Measurements from ENCODE around the gene ABHD3. TPM values are rescaled to one million over a fixed set of nuclear protein-coding genes. Genes with fewer than 3 reads are reported as not detected.
A peak's percentile ranks its signal among the peaks of the same experiment; 100 is the strongest.
"Not testable (repeated sequence)": the region's sequence is repeated elsewhere in the genome, so short reads cannot be mapped to it uniquely, and the experiment has no call there.

The ABHD3 gene
- total and polyA plus RNA-seq, 4 experiments from 2014 or later: 35.0 to 65.6 (median 53.5) TPM

GRCh38 chr18:21693322-21693721, 11.3 kb downstream of the ABHD3 start:
- no peaks in the 10 kb centered on the region for H3K27me3 Mint-ChIP-seq
- peaks cover 63 to 64% of the 10 kb centered on the region in 2 donors for H3K36me3 Mint-ChIP-seq

DNA sequence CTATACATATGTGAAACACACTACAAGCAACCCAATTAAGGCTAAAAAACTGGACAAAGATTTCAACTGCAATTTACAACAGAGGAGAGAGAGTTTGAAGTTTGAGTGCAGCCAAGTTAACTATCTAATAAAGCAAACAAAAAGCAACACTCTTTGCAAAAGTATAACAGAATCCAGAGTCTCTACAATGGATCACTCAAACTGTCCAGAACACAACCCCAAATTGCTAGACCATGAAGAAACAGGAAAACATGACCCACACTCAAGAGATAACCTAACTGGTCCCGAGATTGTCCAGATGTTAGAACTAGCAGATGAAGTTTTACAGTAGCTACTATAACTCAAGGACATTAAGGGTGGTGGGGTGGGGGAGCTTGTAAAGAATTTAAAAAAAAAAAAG, 14.8 kb downstream of the ABHD3 start:
- H3K27ac Mint-ChIP-seq: peak overlapping the region in 2 of 7 donors; percentile 8 to 48
- POLR2A ChIA-PET (ENCODE audit: partially characterized antibody): no interaction called here
- intact Hi-C loops (cut with micrococcal nuclease): no loop called here

More at GRCh38 chr18:21693322-21693721, 11.3 kb downstream of the ABHD3 start:
- ChIA-PET CTCF (ENCODE audit: partially characterized antibody) (interaction anchor here (1.4 to 1.7 kb wide), 4 partner anchors 11 to 93 kb away, joined by 3 to 5 read pairs (median 3); partner anchors contain the start of genes ABHD3, ESCO1 and SNRPD1), POLR2A (ENCODE audit: partially characterized antibody) (interaction anchor here (1.1 to 1.3 kb wide), 2 partner anchors 10 to 11 kb away, joined by 4 to 7 read pairs; partner anchors contain the start of gene ABHD3)
- Histone ChIP-seq H3K27me3 (ENCODE audit: insufficient read depth, low read length) (no peaks in the 10 kb centered on the region), H3K4me1 (ENCODE audit: insufficient read depth, low read length) (no peaks in the 10 kb centered on the region), H3K9me3 (ENCODE audit: control insufficient read depth in 1 of 2, low read length in 2 of 2) (no peaks in the 10 kb centered on the region), H3K36me3 (ENCODE audit: insufficient read depth, low read length) (peaks cover 8% of the 10 kb centered on the region), H3K4me3 (ENCODE audit: low read length in 2 of 2) (no peak overlapping the region), H3K27ac (ENCODE audit: low read depth, low read length) (no peak overlapping the region)
- Mint-ChIP-seq H3K4me3 (no peak overlapping the region), H3K27ac (no peak overlapping the region), H3K4me1 (peaks cover 9 to 22% (median 10%) of the 10 kb centered on the region in 4 donors), H3K9me3 (peaks cover 0 to 20% (median 8%) of the 10 kb centered on the region in 8 donors)
- DNase-seq: no peak
- intact Hi-C loops (cut with micrococcal nuclease): no loop called here

GRCh38 chr18:21686282-21687105, 18.1 kb downstream of the ABHD3 start:
- Mint-ChIP-seq H3K36me3 (peaks cover 28 to 35% of the 10 kb centered on the region in 2 donors), H3K9me3 (peaks cover 0 to 20% (median 8%) of the 10 kb centered on the region in 8 donors), H3K27me3 (no peaks in the 10 kb centered on the region), H3K27ac (peak overlapping the region; percentile 30 to 82 (median 56)), H3K4me1 (peaks cover 9 to 26% (median 19%) of the 10 kb centered on the region in 4 donors), H3K4me3 (no peak overlapping the region)
- no peaks in the 10 kb centered on the region for H3K27me3 ChIP-seq (ENCODE audit: insufficient read depth, low read length)
- no peak for DNase-seq
- H3K9me3 ChIP-seq (ENCODE audit: control insufficient read depth in 1 of 2, low read length in 2 of 2): no peaks in the 10 kb centered on the region
- H3K27ac ChIP-seq (ENCODE audit: low read depth, low read length): no peak overlapping the region
- ChIA-PET CTCF (ENCODE audit: partially characterized antibody) (interaction anchor here (3.1 kb wide), 1 partner anchor 86 kb away, joined by 11 read pairs; the partner anchor contains the start of gene ESCO1), POLR2A (ENCODE audit: partially characterized antibody) (interaction anchor here (1.8 to 2.2 kb wide), 2 partner anchors 18 to 54 kb away, joined by 8 to 12 read pairs; partner anchors contain the start of genes ABHD3 and MIB1)
- H3K4me3 ChIP-seq (ENCODE audit: low read length in 2 of 2): no peak overlapping the region
- peaks cover 37% of the 10 kb centered on the region for H3K4me1 ChIP-seq (ENCODE audit: insufficient read depth, low read length)
- no peaks in the 10 kb centered on the region for H3K36me3 ChIP-seq (ENCODE audit: insufficient read depth, low read length)
- intact Hi-C loops (cut with micrococcal nuclease): no loop called here

More for the DNA sequence above, 14.8 kb downstream of the ABHD3 start:
- no peaks in the 10 kb centered on the region for H3K27me3 ChIP-seq (ENCODE audit: insufficient read depth, low read length)
- peaks cover 12 to 27% (median 16%) of the 10 kb centered on the region in 4 donors for H3K4me1 Mint-ChIP-seq
- no peak overlapping the region for H3K4me3 ChIP-seq (ENCODE audit: low read length in 2 of 2)
- H3K36me3 ChIP-seq (ENCODE audit: insufficient read depth, low read length): peaks cover 8% of the 10 kb centered on the region
- CTCF ChIA-PET (ENCODE audit: partially characterized antibody): interaction anchor here (1.2 kb wide), 1 partner anchor 78 kb away, joined by 3 read pairs; the partner anchor contains the start of gene SNRPD1
- H3K9me3 Mint-ChIP-seq: peaks cover 0 to 20% (median 8%) of the 10 kb centered on the region in 8 donors
- no peaks in the 10 kb centered on the region for H3K9me3 ChIP-seq (ENCODE audit: control insufficient read depth in 1 of 2, low read length in 2 of 2)
- no peak overlapping the region for H3K4me3 Mint-ChIP-seq
- H3K27ac ChIP-seq (ENCODE audit: low read depth, low read length): no peak overlapping the region
- peaks cover 47 to 61% of the 10 kb centered on the region in 2 donors for H3K36me3 Mint-ChIP-seq
- no peak for DNase-seq
- H3K27me3 Mint-ChIP-seq: no peaks in the 10 kb centered on the region
- H3K4me1 ChIP-seq (ENCODE audit: insufficient read depth, low read length): peaks cover 18% of the 10 kb centered on the region

GRCh38 chr18:21685556-21685981, 19.0 kb downstream of the ABHD3 start:
- peaks cover 37% of the 10 kb centered on the region for H3K4me1 ChIP-seq (ENCODE audit: insufficient read depth, low read length)
- H3K4me3 ChIP-seq (ENCODE audit: low read length in 2 of 2); H3K27me3 ChIP-seq (ENCODE audit: insufficient read depth, low read length); H3K27ac ChIP-seq (ENCODE audit: low read depth, low read length); H3K27me3 Mint-ChIP-seq; H3K9me3 ChIP-seq (ENCODE audit: control insufficient read depth in 1 of 2, low read length in 2 of 2); H3K36me3 ChIP-seq (ENCODE audit: insufficient read depth, low read length); DNase-seq; intact Hi-C loops (cut with micrococcal nuclease): not testable (repeated sequence)
- H3K36me3 Mint-ChIP-seq: peaks cover 21 to 27% of the 10 kb centered on the region in 2 donors
- ChIA-PET POLR2A (ENCODE audit: partially characterized antibody) (interaction anchor here (1.8 to 2.2 kb wide), 2 partner anchors 19 to 55 kb away, joined by 8 to 12 read pairs; partner anchors contain the start of genes ABHD3 and MIB1), CTCF (ENCODE audit: partially characterized antibody) (interaction anchor here (1.3 to 3.1 kb wide), 3 partner anchors 18 to 85 kb away, joined by 3 to 11 read pairs (median 4); partner anchors contain the start of gene ESCO1)
- peaks cover 9 to 25% (median 19%) of the 10 kb centered on the region in 4 donors for H3K4me1 Mint-ChIP-seq
- H3K27ac Mint-ChIP-seq: peak overlapping the region; percentile 30 to 87 (median 73)
- peak overlapping the region in 1 of 8 donors; percentile 47 for H3K4me3 Mint-ChIP-seq
- H3K9me3 Mint-ChIP-seq: peaks cover 0 to 17% (median 6%) of the 10 kb centered on the region in 8 donors

- no peak overlapping the region for H3K27ac ChIP-seq (ENCODE audit: low read depth, low read length)
- CTCF ChIA-PET (ENCODE audit: partially characterized antibody): interaction anchor here (1.3 to 3.1 kb wide), 3 partner anchors 18 to 84 kb away, joined by 3 to 11 read pairs (median 4); partner anchors contain the start of gene ESCO1
- no peaks in the 10 kb centered on the region for H3K27me3 ChIP-seq (ENCODE audit: insufficient read depth, low read length)
- no peaks in the 10 kb centered on the region for H3K9me3 ChIP-seq (ENCODE audit: control insufficient read depth in 1 of 2, low read length in 2 of 2)
- Mint-ChIP-seq H3K9me3 (peaks cover 0 to 9% (median 3%) of the 10 kb centered on the region in 8 donors), H3K4me3 (peak overlapping the region in 3 of 8 donors; percentile 5 to 56 (median 37)), H3K4me1 (peaks cover 9 to 25% (median 19%) of the 10 kb centered on the region in 4 donors), H3K27ac (peak overlapping the region; percentile 30 to 91 (median 78)), H3K27me3 (no peaks in the 10 kb centered on the region), H3K36me3 (peaks cover 14 to 23% of the 10 kb centered on the region in 2 donors)
- no peak overlapping the region for H3K4me3 ChIP-seq (ENCODE audit: low read length in 2 of 2)
- POLR2A ChIA-PET (ENCODE audit: partially characterized antibody): interaction anchor here (2.2 to 2.4 kb wide), 2 partner anchors 20 to 56 kb away, joined by 9 to 12 read pairs; partner anchors contain the start of genes ABHD3 and MIB1
- no peaks in the 10 kb centered on the region for H3K36me3 ChIP-seq (ENCODE audit: insufficient read depth, low read length)
- intact Hi-C loops (cut with micrococcal nuclease): loop anchor here (1.0 kb wide), 1 partner anchor 20 kb away; the partner anchor contains the start of gene ABHD3
- peaks cover 37% of the 10 kb centered on the region for H3K4me1 ChIP-seq (ENCODE audit: insufficient read depth, low read length)
- no peak for DNase-seq
Observed at GRCh38 chr18:21684731-21685130, 19.8 kb downstream of the ABHD3 start.

GRCh38 chr18:21682371-21683051, 22.1 kb downstream of the ABHD3 start:
- intact Hi-C loops (cut with micrococcal nuclease): loop anchor here (2.0 kb wide), 1 partner anchor 58 kb away; the partner anchor contains the start of gene MIB1
- Histone ChIP-seq H3K36me3 (ENCODE audit: insufficient read depth, low read length) (no peaks in the 10 kb centered on the region), H3K27ac (ENCODE audit: low read depth, low read length) (peak overlapping the region; percentile 63), H3K4me3 (ENCODE audit: low read length in 2 of 2) (peak overlapping the region; percentile 61 to 66), H3K4me1 (ENCODE audit: insufficient read depth, low read length) (peaks cover 37% of the 10 kb centered on the region), H3K27me3 (ENCODE audit: insufficient read depth, low read length) (no peaks in the 10 kb centered on the region), H3K9me3 (ENCODE audit: control insufficient read depth in 1 of 2, low read length in 2 of 2) (no peaks in the 10 kb centered on the region)
- peaks cover 9 to 19% (median 15%) of the 10 kb centered on the region in 4 donors for H3K4me1 Mint-ChIP-seq
- no peaks in the 10 kb centered on the region for H3K27me3 Mint-ChIP-seq
- peak in 4 of 5 donors; percentile 43 to 54 (median 48) for DNase-seq
- no peaks in the 10 kb centered on the region for H3K9me3 Mint-ChIP-seq
- H3K27ac Mint-ChIP-seq: no peak overlapping the region
- POLR2A ChIA-PET (ENCODE audit: partially characterized antibody): interaction anchor here (0.8 to 2.4 kb wide), 14 partner anchors 11 to 571 kb away, joined by 3 to 40 read pairs (median 4); partner anchors contain the start of genes ABHD3, ESCO1, MIB1 and ROCK1
- H3K4me3 Mint-ChIP-seq: no peak overlapping the region
- CTCF ChIA-PET (ENCODE audit: partially characterized antibody): interaction anchor here (0.8 to 1.4 kb wide), 6 partner anchors 11 to 82 kb away, joined by 3 to 12 read pairs (median 4); partner anchors contain the start of genes ABHD3, ESCO1, MIB1 and SNRPD1
- H3K36me3 Mint-ChIP-seq: peaks cover 0 to 11% of the 10 kb centered on the region in 2 donors

All from CD4-positive, alpha-beta memory T cell (primary cell).